ENCODE measurements around the gene SCFD2.

SCFD2 gene

DNA sequence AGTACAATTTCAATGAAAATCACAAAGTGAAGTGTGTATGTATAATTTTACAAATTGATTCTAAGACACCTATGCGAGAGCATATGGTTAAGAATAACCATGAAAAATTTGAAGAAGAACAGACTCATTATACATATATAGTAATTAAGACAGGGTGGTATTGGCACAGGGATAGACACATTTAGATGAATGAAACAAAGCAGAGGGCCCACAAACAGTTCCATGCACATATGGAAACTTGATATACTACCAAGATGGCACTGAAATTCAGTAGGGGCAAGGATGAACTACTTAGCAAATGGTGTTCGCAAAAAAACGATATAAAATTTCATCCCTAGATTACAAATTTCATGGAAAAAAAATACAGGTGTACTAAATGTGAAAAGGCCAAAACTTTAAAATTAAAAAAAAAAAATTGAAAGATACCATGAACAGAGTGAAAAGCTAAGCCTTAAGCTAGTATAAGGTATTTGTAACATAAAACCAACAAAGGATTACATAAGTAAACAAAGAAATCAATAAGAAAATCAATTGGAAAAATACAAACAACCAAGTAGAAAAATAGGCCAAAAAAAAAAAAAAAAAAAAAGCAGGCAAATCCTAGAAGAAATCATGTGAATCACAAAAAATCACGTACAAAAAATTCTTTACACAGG, 418.3 kb downstream of the SCFD2 start:
- no peak for DNase-seq

DNA sequence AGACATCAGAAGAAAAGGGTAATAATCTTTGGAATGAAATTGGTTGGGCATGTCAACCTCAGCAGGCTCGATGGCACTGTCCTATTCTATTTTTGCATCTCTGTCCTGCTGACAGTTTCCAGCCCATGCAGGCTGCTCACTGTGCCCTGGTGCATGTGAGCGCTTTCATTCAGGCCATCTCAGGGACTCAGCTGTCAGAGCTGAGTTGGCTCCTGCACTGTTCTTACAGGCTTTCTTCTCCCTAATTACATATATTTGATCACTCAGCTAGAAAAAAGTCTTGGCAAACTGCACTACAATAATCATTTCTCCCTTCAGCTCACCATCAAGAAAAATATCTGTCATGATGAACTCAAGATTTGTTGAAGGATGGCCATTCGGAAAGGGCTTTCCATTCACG, 419.0 kb downstream of the SCFD2 start:
- DNase-seq, result no peak

GRCh38 chr4:52945982-52946381, 419.9 kb downstream of the SCFD2 start:
- DNase-seq, result no peak

DNA sequence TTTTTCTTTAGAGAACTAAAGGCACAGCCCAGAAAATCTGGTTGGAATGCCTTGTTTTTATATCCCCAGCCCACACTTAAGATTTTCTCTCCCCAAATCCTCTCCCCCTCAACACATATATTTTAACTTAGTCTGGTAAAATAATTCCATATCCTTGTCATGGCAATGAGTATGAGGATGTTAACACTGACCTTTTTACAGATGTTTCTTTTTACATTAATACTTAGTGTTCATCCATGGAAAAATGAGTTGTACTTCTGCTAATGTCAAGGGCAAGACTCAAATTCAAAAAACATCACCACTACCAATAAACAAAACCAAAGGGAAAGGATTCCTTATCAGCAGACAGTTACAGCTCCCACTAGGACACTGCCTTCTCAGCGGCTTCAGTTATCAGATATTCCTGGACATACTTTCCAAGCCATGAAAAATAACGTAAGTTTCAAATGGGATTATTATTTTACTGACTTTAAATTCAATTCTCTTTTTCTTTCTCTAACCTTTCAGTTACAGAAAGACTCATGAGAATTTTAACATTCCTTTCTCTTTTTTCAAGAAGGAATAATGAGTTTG, 420.4 kb downstream of the SCFD2 start:
- DNase-seq, result no peak

DNA sequence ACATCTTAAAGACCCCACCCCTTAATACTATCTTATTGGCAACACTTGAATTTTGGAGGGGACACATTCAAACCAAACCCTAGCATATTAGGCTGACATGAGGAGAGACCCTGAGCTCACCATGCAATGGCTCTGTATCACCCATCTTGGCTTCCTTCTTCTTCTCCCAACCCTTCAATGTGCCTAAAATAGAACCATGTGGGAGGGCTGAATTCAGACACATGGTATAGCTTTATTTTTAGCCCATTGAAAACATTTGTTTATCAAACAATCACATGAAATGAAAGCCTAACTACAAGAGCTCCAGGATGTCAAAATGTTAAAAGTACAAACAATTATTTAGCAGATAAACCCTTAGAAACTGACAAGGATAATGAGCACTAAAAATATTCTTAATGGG, 422.2 kb downstream of the SCFD2 start:
- no peak for DNase-seq

- DNase-seq, result no peak
Measured at GRCh38 chr4:52942936-52943335, 422.9 kb downstream of the SCFD2 start.

- DNase-seq, result no peak
Measured at GRCh38 chr4:52941450-52941849, 424.4 kb downstream of the SCFD2 start.

DNA sequence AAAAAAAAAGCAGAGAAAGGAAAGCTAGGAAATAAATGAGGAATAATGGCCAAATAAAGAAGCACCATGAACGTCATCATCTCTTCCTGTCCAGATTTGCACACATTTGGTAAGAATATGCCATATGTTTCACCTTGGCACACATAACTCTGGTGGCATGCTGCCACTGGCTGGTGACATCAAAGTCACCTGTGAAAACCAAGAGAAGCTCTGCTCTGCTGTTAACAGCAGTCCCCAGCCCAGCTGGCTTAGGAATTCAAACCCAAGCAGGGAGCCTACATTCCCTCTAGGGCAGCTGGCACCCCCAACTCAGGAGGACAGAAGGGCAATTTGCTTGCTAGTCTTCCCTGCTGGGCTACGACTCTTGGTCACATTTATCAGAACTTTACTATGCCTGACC, 426.1 kb downstream of the SCFD2 start:
- no peak for DNase-seq

DNA sequence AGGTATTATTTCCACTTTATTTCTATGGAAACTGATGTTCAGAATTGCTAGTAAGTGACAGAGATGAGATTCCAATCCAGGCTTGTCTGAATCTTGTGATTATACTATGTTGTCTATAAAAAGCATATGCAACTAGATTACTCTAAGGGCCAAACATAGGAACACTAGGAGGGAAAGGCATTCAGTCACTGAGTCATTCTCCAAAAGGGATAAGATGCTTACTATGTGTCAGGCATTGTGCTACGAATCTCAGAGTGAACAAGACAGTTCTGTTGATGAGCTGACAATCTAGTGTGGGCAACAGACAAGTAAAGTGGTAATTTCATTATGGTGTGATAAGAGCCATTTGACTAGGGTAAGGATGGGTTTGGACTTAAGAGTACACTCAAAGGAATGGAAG, 426.5 kb downstream of the SCFD2 start:
- no peak for DNase-seq

DNA sequence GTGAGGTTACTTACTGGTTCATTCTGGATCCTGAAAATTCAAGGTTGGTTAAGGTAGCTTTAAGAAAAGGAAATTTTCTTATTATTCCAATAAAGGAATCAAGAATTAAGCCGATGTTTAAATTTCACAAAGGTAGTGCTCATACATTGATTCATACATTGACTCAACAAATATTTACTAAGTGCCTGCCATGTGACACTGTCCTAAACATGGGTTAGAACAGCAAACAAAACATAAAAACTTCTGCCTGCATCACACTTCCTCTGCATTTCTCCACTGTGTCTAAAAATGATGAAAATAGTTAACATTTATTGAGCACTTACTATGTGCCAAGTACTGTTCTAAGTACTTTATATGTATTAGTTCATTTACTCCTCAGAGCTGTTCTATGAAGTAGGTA, 428.0 kb downstream of the SCFD2 start:
- no peak for DNase-seq

- DNase-seq, result no peak
Measured at GRCh38 chr4:52936729-52937128, 429.1 kb downstream of the SCFD2 start.

DNA sequence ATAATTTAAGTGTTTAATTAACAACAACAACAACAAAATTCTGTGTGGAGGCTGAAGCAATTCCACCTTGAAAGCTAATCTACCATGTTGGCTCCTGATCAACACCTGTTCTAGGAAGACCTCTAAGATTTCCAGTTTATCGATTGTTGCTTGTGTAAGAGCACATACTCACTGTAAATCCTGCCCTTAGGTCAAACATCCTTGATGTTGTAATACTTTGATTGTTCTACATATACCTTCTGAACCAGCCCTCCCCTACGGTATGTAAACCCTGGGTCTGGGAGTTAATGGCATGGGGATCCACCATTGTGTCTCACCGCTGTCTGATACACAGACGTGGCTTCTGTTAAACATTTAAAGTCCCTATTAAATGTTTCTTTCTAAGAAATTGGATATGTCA, 430.5 kb downstream of the SCFD2 start:
- DNase-seq, result no peak

DNA sequence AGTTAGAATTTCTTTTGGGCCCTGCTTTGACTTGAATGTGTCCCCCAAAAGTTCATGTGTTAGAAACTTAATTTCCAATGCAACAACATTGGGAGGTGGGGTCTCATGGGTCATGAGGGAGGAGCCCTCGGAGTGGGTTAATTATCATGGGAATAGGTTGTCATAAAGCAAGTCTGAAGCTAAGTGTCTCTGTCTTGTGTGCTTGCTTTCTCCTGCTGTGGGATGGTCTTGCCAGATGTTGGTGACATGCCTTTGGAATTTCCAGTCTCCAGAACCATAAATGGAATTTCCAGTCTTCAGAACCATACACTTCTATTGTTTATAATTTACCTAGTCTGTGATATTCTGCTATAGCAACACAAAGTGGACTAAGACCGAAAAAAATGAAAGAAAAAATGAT, 432.1 kb downstream of the SCFD2 start:
- DNase-seq, result no peak

DNA sequence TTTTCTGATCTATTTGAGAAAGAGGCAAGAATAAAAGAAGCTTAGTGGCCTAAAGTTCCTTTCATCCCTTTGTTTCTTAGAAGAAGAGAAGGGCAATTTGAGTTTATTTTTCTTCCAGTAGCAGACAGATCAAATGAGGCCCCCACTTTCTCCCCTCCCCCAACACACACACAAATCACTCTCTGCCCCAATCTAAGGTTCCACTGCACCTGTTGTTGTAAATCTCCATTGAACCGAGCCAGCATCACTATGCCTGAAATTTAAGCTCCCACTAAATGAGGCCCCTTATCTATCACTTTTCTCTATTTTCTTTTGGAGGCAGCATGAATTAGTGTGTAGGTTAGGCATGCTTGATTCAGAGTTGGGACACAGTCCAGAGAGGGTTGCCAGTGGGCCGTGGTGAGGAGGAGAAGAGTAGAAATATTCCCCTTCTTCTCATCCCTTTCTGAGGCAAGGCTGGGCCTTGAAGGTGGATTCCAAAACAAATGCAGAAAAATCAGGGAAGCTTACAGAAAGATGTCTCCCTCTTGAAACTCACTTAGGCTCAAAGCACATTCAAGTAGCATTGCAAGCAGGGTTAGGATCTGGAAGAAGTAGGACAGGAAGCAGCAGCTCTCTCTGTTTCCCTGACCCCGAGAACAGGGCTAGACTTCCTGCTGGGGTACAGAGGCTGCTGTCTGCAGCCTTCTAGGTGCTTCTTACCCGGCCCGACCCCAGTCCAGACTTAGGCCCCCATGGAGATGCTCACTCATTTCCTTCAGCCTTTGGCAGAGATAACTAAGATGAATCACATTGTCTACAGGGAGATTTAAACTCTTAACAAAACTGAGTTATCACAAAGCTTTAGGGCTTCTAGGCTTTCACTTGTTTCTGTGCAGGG, 433.0 kb downstream of the SCFD2 start:
- DNase-seq, result no peak

- no peak for DNase-seq
Measured at GRCh38 chr4:52931243-52931642, 434.6 kb downstream of the SCFD2 start.

DNA sequence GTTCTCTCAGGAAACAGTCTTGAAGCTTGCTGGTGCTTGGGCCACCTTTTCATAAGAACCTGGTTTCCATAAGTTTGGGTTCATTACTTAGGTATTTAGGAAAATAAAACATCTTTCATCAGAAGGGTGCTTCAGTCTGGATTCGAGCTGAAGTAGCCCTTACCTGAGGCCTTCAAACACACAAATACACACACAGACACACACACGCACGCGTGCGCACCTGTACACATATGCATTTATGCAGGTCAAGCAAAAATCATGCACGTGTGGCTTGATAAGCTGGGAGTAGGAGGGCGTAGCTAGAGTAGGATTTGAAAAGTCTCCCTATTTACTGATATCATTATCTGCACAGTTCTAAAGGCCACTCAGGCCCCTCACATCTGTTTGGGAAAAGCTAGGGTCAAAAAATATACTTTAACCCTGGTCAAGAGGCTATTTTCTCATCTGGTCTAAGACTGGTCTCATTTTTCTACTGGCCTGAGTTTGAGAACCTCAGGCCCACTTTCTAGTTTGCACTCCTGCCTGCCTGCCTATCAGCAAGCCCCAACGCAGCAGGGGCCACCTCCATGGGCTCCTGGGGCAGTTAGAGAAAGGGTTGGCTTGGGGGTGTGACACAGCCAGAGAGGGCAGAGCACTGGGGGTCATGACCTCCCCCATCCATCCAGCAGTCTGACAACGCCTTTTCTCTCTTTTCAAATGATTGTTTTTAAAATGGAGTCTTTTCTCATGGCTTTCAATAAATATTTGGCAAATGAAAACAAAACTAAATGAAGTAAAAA, 439.5 kb downstream of the SCFD2 start:
- no peak for DNase-seq

DNA sequence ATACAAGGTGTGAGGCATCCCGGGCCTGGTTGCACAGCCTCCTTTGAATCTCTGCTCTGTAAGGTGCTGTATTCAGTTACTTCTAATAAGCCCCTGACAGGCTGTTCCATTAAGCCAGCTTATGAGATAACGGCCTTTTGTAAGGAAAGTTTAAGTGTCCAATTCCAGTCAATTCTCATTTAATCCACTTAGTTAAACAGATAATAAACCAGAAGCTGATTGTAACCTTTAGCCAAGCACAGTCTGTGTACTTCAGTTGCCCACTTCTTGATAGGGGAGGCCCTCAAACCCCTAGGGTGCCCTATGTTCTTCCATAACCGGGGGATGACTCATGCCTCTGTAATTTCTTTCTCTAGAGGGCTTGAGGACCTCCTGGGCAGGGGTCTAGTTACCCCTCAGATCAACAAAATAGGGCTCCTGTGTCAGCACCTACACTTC, 440.3 kb downstream of the SCFD2 start:
- DNase-seq, result no peak

DNA sequence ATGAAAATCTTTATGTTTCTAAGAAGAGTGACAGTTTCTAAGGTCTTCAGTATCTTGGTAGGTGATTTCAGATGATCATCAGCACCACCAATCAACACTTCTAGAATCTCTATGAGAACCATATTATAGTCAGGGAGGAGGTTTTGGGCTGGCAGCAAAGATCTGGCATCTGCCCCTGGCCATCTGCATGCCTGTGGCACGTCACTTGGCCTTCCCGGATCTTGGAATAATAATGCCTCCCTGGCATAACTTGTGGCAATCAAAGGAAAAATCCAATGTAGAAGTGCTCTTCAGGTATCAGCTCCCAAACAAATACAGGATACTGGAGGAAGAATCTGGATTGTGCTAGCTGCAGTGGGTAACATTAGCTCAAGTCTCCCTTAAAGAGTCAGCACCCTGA, 446.4 kb downstream of the SCFD2 start:
- DNase-seq, result no peak

DNA sequence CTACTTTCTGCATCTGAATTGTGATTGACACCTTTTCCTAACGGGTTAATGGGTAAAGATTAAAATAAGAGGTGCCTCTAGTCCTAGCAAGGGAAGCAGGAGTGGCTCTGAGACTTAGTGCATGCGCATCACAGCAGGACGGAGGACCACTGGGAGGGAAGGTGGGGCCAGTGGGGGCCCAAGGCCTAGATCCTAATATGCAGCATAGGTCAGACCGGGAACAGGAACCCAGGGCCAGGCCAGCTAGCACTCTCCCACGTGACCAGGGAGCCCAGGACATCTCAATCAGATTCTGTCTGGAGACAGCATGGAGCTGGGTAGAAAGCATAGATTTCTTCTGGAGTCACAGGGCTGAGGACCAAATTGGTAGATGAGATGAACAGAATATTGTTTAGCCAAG, 448.0 kb downstream of the SCFD2 start:
- no peak for DNase-seq

GRCh38 chr4:52915730-52916300, 450.0 kb downstream of the SCFD2 start:
- DNase-seq, result no peak

GRCh38 chr4:52915191-52915590, 450.7 kb downstream of the SCFD2 start:
- no peak for DNase-seq

- no peak for DNase-seq
Measured at GRCh38 chr4:52914051-52914605, 451.7 kb downstream of the SCFD2 start.

- DNase-seq, result no peak
Measured at GRCh38 chr4:52912608-52913007, 453.3 kb downstream of the SCFD2 start.
